C4-2B (cell line): ENCODE results near the gene ANGPT4.

Source experiments
- ZFX ChIP-seq: fragments of 450-650 bp; IDR thresholded peaks from 2 replicates; pipeline ENCODE4 v1.6.1; 2017
- TF ChIP-seq, protein P1 (sequence below): fragments of 450-650 bp; conservative IDR thresholded peaks from 2 replicates; pipeline ENCODE4 v1.5.1; 2017; ENCODE audit warnings: mild to moderate bottlenecking

DNA sequence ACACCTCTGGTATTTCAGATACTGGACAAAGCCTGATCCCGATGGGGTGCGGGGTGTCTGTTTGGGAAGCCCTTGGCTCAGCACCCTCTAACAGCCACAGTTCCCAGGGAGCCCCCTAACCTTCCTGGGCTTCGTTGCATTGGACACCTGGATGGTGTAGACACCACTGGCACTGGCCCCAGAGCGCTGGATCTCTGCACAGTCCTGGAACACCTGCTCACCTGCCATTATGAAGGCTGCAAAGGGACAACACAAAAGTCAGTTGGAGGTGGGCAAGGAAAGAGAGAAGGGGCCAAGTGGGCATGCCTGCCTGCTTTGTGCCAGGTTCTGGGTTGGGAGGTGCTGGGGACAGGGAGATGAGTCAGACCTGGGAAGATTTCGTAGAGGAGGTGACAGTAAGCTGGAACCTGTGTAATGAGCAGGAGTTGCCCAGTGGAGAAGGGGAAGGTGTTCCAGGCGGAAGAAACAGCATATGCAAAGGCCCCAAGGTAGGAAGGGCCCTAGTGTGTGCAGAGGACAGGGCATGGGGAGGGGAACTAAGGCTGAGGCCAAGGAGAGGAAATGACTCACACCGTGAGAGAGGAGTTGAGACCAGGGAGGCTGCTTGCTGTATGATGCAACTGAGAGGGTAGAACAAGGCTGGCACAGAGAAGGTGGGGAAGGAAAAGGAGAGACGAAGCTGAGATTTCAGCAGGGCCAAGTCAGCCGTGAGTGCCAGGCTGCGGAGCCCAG lies 34.9 kb downstream of the ANGPT4 start:
- TF ChIP-seq, protein P1, sequence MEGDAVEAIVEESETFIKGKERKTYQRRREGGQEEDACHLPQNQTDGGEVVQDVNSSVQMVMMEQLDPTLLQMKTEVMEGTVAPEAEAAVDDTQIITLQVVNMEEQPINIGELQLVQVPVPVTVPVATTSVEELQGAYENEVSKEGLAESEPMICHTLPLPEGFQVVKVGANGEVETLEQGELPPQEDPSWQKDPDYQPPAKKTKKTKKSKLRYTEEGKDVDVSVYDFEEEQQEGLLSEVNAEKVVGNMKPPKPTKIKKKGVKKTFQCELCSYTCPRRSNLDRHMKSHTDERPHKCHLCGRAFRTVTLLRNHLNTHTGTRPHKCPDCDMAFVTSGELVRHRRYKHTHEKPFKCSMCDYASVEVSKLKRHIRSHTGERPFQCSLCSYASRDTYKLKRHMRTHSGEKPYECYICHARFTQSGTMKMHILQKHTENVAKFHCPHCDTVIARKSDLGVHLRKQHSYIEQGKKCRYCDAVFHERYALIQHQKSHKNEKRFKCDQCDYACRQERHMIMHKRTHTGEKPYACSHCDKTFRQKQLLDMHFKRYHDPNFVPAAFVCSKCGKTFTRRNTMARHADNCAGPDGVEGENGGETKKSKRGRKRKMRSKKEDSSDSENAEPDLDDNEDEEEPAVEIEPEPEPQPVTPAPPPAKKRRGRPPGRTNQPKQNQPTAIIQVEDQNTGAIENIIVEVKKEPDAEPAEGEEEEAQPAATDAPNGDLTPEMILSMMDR: no peak
- no peak for TF ChIP-seq ZFX
